Type B pancreatic cell (in vitro differentiated cells): ENCODE results near the gene LRRC4. TPM values are rescaled to one million over a fixed set of nuclear protein-coding genes. Genes with fewer than 3 reads are reported as not detected.

ENCODE experiments used
- DNase-seq: peaks from one replicate; pipeline ENCODE4 v3.0.0; 2021; ENCODE audit warnings: mixed read lengths; ENCODE audit not compliant: unreplicated experiment; ENCODE audit errors: extremely low spot score
- H3K27ac Mint-ChIP-seq: 2 replicates; pipeline ENCODE4 v1.8.0; 2021; ENCODE audit warnings: mild to moderate bottlenecking, mixed read lengths
- H3K27me3 Mint-ChIP-seq: 2 replicates; pipeline ENCODE4 v1.8.0; 2021; ENCODE audit warnings: mixed read lengths
- H3K36me3 Mint-ChIP-seq: 2 replicates; pipeline ENCODE4 v1.8.0; 2021; ENCODE audit warnings: mixed read lengths
- H3K4me1 Mint-ChIP-seq: one replicate; pipeline ENCODE4 v1.8.0; 2021; ENCODE audit warnings: mixed read lengths; ENCODE audit not compliant: unreplicated experiment
- H3K4me3 Mint-ChIP-seq: 2 replicates; pipeline ENCODE4 v1.8.0; 2021; ENCODE audit warnings: mild to moderate bottlenecking, mixed read lengths
- H3K9me3 Mint-ChIP-seq: 2 replicates; pipeline ENCODE4 v1.8.0; 2021; ENCODE audit warnings: mixed read lengths
- total RNA-seq: library from RNA; stranded (reverse); gene quantifications from 2 replicates; pipeline ENCODE4 v1.2.1, GENCODE V29; 2021; ENCODE audit warnings: low replicate concordance
- TF ChIP-seq, protein P1 (sequence below): fragments of 200-600 bp; sonication (generic); conservative IDR thresholded peaks from 2 replicates; pipeline ENCODE4 v1.5.0; 2021; ENCODE audit warnings: antibody characterized with exemption, mild to moderate bottlenecking

LRRC4 gene
- total RNA-seq, 1 donor from 2014 or later: 37.7 TPM

DNA sequence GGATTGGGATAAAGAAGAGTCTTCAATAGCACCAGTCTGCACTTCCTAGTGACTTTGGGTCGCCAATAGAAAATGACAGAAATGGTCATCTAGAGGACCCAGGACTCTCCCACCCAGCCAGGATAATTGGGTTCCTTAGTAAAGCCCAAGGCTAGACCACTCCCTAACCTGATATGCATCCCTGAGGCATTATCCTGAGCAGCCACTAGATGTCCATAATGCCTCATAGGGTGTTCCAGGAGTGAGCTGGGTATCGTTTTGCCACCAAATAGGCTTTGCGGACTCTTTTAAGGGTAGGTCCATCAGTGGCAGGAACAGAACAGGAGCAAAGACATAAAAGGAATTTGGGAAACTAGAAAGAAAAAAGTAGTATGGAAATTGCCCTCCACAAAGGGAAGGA, 4.5 kb upstream of the LRRC4 start:
- Mint-ChIP-seq H3K4me1 (peaks cover 10% of the 10 kb centered on the region), H3K4me3 (no peak overlapping the region)

DNA sequence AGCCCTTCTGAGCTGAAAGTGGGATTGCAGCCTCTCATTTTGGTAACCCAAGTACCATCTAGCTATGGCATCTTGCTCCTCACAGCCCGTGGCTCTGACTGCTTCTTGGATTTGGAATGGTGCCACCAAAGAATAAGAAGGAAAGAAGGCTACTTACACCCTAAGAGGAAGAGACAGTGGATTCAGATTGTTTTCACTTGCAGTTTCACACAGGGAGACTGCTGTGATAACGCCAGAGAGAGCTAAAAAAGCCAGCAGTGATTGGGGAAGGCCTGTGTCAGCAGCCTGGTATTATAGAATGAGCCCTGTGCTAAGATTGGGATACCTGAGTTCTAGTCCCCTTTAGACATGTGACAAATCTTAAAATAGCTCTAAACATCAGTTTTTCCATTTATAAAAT, 3.6 kb upstream of the LRRC4 start:
- Mint-ChIP-seq H3K36me3 (no peaks in the 10 kb centered on the region), H3K4me3 (no peak overlapping the region), H3K9me3 (no peaks in the 10 kb centered on the region), H3K27ac (no peak overlapping the region), H3K27me3 (peaks cover 24% of the 10 kb centered on the region), H3K4me1 (peaks cover 9% of the 10 kb centered on the region)
- TF ChIP-seq, protein P1, sequence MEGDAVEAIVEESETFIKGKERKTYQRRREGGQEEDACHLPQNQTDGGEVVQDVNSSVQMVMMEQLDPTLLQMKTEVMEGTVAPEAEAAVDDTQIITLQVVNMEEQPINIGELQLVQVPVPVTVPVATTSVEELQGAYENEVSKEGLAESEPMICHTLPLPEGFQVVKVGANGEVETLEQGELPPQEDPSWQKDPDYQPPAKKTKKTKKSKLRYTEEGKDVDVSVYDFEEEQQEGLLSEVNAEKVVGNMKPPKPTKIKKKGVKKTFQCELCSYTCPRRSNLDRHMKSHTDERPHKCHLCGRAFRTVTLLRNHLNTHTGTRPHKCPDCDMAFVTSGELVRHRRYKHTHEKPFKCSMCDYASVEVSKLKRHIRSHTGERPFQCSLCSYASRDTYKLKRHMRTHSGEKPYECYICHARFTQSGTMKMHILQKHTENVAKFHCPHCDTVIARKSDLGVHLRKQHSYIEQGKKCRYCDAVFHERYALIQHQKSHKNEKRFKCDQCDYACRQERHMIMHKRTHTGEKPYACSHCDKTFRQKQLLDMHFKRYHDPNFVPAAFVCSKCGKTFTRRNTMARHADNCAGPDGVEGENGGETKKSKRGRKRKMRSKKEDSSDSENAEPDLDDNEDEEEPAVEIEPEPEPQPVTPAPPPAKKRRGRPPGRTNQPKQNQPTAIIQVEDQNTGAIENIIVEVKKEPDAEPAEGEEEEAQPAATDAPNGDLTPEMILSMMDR: no peak
- no peak for DNase-seq

More for the DNA sequence above, 4.5 kb upstream of the LRRC4 start:
- Mint-ChIP-seq H3K27me3 (peaks cover 18% of the 10 kb centered on the region), H3K27ac (no peak overlapping the region), H3K9me3 (no peaks in the 10 kb centered on the region), H3K36me3 (no peaks in the 10 kb centered on the region)
- DNase-seq: no peak
- TF ChIP-seq, protein P1: peak; percentile 74

DNA sequence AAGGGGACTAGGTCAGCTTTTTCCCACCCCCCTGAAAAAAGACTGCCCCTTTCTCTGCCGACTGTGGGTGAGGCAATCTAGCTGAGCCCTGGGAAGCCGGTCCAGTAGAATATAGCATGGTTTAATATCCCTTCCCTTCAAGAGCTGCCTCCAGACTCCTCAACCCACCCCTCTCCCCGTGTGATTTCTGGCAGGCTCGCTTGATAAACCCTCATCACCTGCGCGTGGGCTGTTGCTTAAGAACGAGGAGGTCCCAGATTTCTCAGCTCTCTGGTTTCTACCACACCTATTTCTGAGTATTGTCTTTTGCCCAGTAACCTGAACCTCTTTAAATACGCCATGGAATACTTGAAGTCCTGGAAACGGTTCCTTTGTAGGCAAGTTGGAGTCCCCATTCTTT, 2.0 kb upstream of the LRRC4 start:
- Mint-ChIP-seq H3K27ac (peak overlapping the region; percentile 33), H3K36me3 (peaks cover 10% of the 10 kb centered on the region), H3K27me3 (peaks cover 32% of the 10 kb centered on the region), H3K4me3 (peak overlapping the region; percentile 84), H3K9me3 (no peaks in the 10 kb centered on the region), H3K4me1 (peaks cover 7% of the 10 kb centered on the region)
- TF ChIP-seq, protein P1: no peak
- DNase-seq: no peak

DNA sequence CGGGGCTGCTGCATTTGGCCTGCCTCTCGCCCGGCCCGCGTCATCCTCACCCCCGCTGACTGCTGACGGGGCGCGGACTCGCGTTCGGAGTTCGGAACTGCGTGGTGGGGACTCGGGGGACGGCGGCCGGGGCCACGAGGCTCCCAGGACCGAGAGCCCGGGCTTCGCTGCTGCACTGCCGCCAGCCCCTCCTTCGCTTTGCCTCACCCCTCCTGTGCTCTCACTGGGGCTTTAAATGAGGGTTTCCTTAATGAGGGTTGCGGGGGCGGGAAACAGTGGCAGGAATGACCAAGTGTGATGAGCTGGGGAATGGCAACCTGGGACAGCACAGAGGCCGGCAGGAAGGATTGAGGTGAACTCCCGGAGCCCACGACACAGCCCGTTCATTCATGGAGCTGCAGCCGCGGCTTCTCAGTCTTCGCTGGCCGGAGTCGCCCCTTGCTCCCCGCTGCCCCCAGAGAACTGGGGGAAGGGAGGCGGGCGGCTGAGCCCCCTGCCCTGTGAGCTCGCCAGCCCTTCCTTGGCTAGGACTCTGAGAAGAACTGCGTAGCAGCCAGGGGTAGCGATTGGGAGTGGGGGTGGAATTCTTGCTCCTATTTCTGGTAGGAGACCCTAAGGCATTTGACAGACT, 1.5 kb upstream of the LRRC4 start:
- H3K9me3 Mint-ChIP-seq: no peaks in the 10 kb centered on the region
- peaks cover 12% of the 10 kb centered on the region for H3K4me1 Mint-ChIP-seq
- DNase-seq: no peak
- H3K4me3 Mint-ChIP-seq: peak overlapping the region; percentile 84
- H3K27me3 Mint-ChIP-seq: peaks cover 32% of the 10 kb centered on the region
- peaks cover 10% of the 10 kb centered on the region for H3K36me3 Mint-ChIP-seq
- TF ChIP-seq, protein P1: no peak
- no peak overlapping the region for H3K27ac Mint-ChIP-seq

DNA sequence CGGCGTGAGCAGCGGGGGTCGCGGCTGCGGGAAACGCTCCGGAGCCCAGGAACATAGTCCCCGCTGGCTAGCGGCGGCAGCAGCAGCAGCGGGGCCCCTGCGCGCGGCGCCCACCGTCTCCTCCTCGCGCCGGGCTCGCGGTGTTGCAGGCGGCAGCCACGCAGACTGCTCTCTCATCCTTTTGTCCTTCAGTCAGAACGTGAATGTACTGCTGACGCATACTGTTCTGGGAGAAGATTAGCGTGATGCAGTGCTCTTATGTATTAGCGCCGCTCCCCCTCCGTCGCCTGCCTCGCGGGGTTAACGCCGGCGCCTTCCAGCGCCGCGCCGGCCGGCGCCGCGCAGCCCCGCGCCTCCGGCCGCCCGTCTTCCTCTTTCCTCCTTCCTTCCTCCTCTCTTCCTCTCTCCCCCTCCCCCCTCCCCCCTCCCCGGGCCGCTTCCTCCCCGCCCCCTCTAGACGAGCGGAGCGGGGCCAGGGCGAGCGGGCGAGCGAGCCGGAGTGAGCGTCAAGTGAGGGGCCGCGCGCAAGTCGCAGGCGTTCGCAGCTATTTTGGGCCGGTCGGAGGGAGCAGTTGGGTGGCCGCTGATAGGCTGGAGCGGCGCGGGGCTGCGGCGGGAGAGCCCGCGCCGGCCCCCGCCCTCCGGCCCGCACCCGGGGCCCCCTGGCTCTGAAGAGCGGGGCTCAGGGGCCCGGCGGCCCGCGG, 816 bp upstream of the LRRC4 start:
- DNase-seq: no peak
- H3K36me3 Mint-ChIP-seq: peaks cover 10% of the 10 kb centered on the region
- peaks cover 19% of the 10 kb centered on the region for H3K4me1 Mint-ChIP-seq
- no peaks in the 10 kb centered on the region for H3K9me3 Mint-ChIP-seq
- peak overlapping the region; percentile 93 for H3K4me3 Mint-ChIP-seq
- H3K27me3 Mint-ChIP-seq: peaks cover 32% of the 10 kb centered on the region
- TF ChIP-seq, protein P1: peak; percentile 60
- H3K27ac Mint-ChIP-seq: peak overlapping the region; percentile 93
